AG04449 (cell line): Measurements from ENCODE around the gene SLC22A1.
"Not testable (repeated sequence)": the region's sequence is repeated elsewhere in the genome, so short reads cannot be mapped to it uniquely, and the experiment has no call there.

Experiments used
- CTCF ChIA-PET: fragments of 350-600 bp; formaldehyde crosslinking; extraction: SDS; loops from one replicate; lab custom pipeline; 2021; ENCODE audit warnings: antibody characterized with exemption; lab: Yijun Ruan, JAX
- POLR2A ChIA-PET: fragments of 400-600, 350-600 bp; formaldehyde crosslinking; extraction: SDS; loops from one replicate; lab custom pipeline; 2020; ENCODE audit warnings: antibody characterized with exemption, inconsistent platforms; lab: Yijun Ruan, JAX
- DNase-seq: peaks from one replicate; pipeline ENCODE4 v3.0.0-alpha.2; 2010; ENCODE audit warnings: low read depth, low spot score
- H3K4me3 ChIP-seq: 2 replicates; pipeline ENCODE4 v1.5.1; 2011; ENCODE audit warnings: low read depth, mild to moderate bottlenecking, control low read depth, low read length
- TF ChIP-seq, protein P1 (sequence below): IDR thresholded peaks from one replicate; pipeline ENCODE4 v1.5.1; 2011; ENCODE audit warnings: mild to moderate bottlenecking, moderate library complexity, low read length, control low read depth, inconsistent platforms; ENCODE audit not compliant: insufficient read depth; ENCODE audit errors: missing control alignments

The SLC22A1 gene

DNA sequence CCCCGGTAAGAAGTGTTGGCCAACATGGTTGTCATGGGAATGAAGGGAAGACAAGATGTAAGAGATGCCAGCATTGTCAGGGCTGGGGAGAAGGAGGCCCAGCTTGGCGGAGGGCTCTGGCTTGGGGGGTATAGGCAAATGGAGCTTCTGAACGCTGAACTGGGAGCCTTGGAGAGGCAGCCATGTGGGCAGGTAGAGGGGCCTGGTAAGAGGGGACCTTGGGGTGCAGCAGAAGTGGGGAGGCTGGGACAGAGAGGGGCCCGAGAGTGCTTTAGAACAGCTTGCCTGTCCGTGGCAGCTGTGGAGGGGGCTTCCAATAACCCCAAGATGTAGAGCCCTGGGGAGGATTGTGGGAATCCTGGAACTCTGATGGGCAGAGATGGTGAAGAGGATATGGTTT, 3.0 kb downstream of the SLC22A1 start:
- ChIA-PET POLR2A (no interaction called here), CTCF (interaction anchor here (1.7 to 1.8 kb wide), 2 partner anchors 14 to 36 kb away, joined by 4 to 5 read pairs; no protein-coding TSS in a partner anchor)
- no peak overlapping the region for H3K4me3 ChIP-seq
- no peak for DNase-seq
- TF ChIP-seq, protein P1, sequence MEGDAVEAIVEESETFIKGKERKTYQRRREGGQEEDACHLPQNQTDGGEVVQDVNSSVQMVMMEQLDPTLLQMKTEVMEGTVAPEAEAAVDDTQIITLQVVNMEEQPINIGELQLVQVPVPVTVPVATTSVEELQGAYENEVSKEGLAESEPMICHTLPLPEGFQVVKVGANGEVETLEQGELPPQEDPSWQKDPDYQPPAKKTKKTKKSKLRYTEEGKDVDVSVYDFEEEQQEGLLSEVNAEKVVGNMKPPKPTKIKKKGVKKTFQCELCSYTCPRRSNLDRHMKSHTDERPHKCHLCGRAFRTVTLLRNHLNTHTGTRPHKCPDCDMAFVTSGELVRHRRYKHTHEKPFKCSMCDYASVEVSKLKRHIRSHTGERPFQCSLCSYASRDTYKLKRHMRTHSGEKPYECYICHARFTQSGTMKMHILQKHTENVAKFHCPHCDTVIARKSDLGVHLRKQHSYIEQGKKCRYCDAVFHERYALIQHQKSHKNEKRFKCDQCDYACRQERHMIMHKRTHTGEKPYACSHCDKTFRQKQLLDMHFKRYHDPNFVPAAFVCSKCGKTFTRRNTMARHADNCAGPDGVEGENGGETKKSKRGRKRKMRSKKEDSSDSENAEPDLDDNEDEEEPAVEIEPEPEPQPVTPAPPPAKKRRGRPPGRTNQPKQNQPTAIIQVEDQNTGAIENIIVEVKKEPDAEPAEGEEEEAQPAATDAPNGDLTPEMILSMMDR = no peak

DNA sequence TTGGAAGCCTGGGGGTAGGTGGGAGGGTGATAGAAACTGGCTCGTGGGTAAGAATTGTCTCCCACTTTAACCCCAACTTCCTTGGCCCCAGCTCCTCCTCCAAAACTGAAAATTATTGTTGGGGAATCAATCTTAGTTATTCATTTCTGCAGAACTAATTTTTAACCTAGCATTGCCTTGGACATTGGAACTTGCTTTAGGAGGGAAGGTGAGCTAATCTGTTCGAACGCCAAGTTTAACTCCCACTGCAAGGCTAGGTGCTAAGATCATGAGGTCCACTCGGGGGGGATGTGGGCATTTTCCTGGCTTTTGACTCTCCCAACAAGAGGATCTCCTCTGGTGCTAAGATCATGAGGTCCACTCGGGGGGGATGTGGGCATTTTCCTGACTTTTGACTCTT, 3.5 kb downstream of the SLC22A1 start:
- CTCF ChIA-PET = interaction anchor here (1.7 kb wide), 1 partner anchor 13 kb away, joined by 4 read pairs; no protein-coding TSS in a partner anchor
- POLR2A ChIA-PET = not testable (repeated sequence)

DNA sequence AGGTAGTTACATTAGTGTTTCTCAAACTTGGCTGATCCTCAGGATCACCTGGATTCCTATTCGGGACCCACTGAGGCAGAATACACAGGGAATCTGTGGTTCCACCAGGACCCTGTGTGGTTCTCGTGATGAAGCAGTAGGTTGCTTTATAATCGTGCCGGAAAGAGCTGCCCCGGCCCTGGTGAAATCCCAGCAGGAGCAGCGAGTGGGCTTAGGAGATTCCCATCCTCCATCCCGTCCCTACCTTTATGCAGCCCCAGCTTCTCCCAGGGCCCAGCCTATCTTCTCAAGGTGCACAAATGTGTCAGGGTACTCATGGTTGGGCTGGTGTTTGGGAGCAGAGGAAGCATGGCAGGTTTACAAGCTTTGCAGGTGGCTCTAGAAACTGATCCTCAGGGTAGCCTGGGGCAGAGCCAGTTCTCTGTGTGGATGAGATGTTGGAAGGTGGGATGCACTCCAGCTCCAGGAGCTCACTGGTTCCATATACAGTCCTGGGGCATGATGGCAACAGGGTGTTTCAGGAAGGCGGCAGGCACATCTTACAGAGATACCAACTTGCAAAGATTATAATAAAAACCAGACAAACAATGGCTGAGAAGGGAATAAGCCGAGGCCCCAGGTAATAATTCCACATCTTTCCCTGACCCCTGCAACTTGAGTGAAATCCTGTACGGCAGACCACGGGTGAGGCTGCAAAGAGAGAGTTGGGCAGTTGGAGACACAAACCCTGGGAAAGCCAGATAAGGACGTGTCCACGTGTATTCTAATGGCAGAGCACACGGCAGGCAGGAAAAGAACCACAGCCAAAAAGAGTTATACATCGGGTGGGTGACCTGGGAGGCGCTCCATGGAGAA, 5.9 kb downstream of the SLC22A1 start:
- DNase-seq = no peak
- POLR2A ChIA-PET = no interaction called here
- CTCF ChIA-PET = interaction anchor here (0.7 to 3.3 kb wide), 3 partner anchors 10 to 406 kb away, joined by 3 to 19 read pairs (median 3); no protein-coding TSS in a partner anchor
- TF ChIP-seq, protein P1 = no peak
- no peak overlapping the region for H3K4me3 ChIP-seq

More for the DNA sequence above, 3.5 kb downstream of the SLC22A1 start:
- not testable (repeated sequence) for DNase-seq, H3K4me3 ChIP-seq

DNA sequence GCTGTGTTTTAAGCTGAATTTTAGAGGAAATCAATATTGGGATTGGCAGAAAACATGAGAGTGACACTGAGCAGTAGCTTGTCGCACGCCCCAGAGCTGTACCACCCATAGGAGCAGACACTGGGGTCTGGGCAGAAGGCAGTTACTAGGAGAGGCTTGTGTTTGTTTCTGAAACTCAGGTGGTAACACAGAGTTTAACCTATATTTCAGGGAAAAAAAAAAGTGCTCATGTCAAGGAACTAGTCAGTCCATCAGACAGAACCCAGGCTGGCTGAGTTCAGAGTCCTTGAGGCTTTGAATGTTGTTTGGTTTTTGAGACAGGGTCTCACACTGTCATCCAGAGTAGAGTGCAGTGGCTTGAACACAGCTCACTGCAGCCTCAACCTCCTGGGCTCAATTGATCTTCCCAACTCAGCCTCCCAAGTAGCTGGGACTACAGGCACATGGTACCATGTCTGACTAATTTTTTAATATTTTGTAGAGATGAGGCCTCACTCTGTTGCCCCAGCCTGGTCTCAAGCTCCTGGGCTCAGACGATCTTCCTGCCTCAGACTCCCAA, 6.6 kb downstream of the SLC22A1 start:
- TF ChIP-seq, protein P1 = no peak
- no peak for DNase-seq
- POLR2A ChIA-PET = no interaction called here
- no peak overlapping the region for H3K4me3 ChIP-seq
- CTCF ChIA-PET = interaction anchor here (0.7 to 3.3 kb wide), 3 partner anchors 10 to 406 kb away, joined by 3 to 19 read pairs (median 3); no protein-coding TSS in a partner anchor

DNA sequence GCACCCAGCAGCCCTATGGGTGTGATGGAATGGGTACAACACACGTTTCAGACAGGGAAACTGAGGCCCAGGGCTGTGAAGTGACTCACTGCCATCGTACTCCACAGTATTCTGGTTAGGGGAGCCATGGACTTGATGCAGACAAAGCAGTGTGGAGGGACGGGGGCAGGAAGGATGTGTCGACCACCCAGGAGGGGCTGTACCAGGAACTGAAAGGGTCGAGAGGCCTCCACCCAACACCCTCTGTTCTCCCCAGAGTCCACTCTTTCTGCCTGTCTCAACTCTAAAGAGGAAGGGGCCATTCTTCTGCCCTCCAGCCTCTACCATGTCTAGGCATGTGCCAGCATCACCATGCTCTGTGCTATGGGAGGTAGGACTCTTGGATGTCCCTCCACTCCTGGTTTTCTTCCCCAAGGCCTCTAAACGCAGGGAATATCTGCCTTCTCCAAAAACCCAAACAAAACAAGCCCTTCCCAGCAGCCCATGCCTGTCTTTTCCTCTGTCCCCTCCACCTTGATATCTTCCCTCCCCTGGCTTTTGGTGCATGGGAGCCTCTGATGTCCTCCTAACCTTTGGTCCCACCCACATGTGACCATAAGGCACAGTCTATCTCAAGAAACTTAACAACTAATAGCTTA, 7.4 kb downstream of the SLC22A1 start:
- no peak for DNase-seq
- TF ChIP-seq, protein P1 = no peak
- ChIA-PET CTCF (interaction anchor here (0.6 to 3.3 kb wide), 3 partner anchors 9 to 327 kb away, joined by 3 to 19 read pairs (median 5); no protein-coding TSS in a partner anchor), POLR2A (no interaction called here)
- H3K4me3 ChIP-seq = no peak overlapping the region

DNA sequence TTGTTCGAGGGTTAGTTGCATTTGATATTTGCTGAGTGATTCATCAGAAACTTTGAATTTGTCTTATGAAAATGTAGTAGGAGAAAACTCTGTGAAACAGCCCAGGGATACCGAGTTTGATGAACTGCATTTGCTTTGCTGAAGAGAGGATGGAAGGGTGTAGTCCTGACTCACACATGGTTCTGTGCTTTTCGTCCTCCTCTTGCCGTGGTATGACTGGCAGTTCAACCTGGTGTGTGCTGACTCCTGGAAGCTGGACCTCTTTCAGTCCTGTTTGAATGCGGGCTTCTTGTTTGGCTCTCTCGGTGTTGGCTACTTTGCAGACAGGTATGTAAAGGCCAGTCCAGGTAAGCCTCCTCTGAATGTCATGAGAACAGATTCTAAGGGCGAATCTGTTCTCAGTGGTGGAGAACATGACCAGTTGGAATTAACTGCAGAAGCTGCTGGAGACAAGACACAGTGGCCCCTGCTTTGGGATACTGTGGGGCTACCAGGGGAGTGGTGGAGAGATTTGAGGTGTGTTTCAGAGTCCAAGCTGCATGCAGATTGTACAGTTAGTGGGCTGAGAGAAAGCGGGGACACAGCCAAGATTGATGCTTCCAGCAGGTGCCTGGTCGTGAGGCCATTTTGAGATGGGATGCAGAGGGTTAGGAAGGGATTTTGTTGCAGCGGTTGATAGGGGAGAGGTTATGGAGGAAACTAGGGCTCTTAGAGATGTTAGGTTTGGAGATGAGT, 8.4 kb downstream of the SLC22A1 start:
- H3K4me3 ChIP-seq = no peak overlapping the region
- TF ChIP-seq, protein P1 = no peak
- DNase-seq = no peak
- ChIA-PET POLR2A (no interaction called here), CTCF (interaction anchor here (0.6 to 3.3 kb wide), 3 partner anchors 8 to 326 kb away, joined by 3 to 19 read pairs (median 5); no protein-coding TSS in a partner anchor)
